Ascending aorta (tissue), 2 donors: Measurements from ENCODE around the gene TCP11L1. TPM values are rescaled to one million over a fixed set of nuclear protein-coding genes. Genes with fewer than 3 reads are reported as not detected.
A peak's percentile ranks its signal among the peaks of the same experiment; 100 is the strongest.

ENCODE experiments used
- DNase-seq, 2 donors: peaks; one replicate each; pipeline ENCODE4 v3.0.0-alpha.2; 2019; ENCODE audit warnings: low spot score in 2 of 2
- H3K27ac ChIP-seq, 2 donors: fragments of 200-600 bp; sonication (generic); one replicate each; pipeline ENCODE4 v1.5.1; 2016 to 2017; ENCODE audit warnings: mild to moderate bottlenecking in 1 of 2
- H3K27me3 ChIP-seq: fragments of 200-600 bp; sonication (generic); one replicate; pipeline ENCODE4 v1.5.1; 2017
- H3K36me3 ChIP-seq, 2 donors: fragments of 200-600 bp; sonication (generic); one replicate each; pipeline ENCODE4 v1.5.1; 2016
- H3K4me1 ChIP-seq, 2 donors: fragments of 200-600 bp; sonication (generic); one replicate each; pipeline ENCODE4 v1.5.1; 2016 to 2017; ENCODE audit warnings: mild to moderate bottlenecking in 1 of 2
- H3K4me3 ChIP-seq, 2 donors: fragments of 200-600 bp; sonication (generic); one replicate each; pipeline ENCODE4 v1.5.1; 2016 to 2017; ENCODE audit warnings: mild to moderate bottlenecking in 1 of 2
- H3K9me3 ChIP-seq, 2 donors: fragments of 200-600 bp; sonication (generic); one replicate each; pipeline ENCODE4 v1.5.1; 2016
- intact Hi-C: fragments of 100-400 bp; cut with DNase I; formaldehyde crosslinking; loops from one replicate; pipeline ENCODE4 v1.15.1; 2023
- total RNA-seq: library from RNA; depleted of rRNA; stranded (reverse); fragments of >200 nt; gene quantifications from one replicate; pipeline ENCODE4 v1.1.0, GENCODE V29; 2016
- TF ChIP-seq, protein P1 (sequence below), 3 experiments: fragments of 200-600 bp in 2 of 3; fragments of 450-650 bp in 1 of 3; sonication (generic) in 2 of 3; IDR thresholded peaks; one replicate each; pipeline ENCODE4 v1.5.1; 2016 to 2019; ENCODE audit warnings: antibody characterized with exemption in 3 of 3, mild to moderate bottlenecking in 1 of 3, moderate library complexity in 1 of 3

TCP11L1 gene
- total RNA-seq, 1 donor from 2014 or later: 33.6 TPM

DNA sequence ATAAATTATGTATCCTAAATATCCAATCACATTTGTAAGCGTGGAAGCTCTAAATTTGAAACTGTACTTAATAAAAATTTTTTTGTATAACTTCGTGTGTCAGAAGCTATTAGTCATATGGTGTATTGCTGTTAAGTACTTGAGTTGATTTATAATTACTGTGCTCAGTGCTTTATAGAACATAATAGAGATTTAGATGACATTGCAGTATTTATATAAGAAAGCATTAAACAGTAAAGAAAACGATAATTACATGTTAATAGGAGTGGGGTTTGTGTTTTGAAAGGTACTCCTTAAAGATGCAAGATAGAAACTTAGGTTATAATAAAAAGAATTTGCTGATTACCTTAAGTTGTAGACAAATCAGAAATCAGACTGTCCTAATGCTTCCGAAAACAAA lies 5.9 kb upstream of the TCP11L1 start:
- Histone ChIP-seq H3K4me1 (no peaks in the 10 kb centered on the region), H3K27ac (no peak overlapping the region), H3K27me3 (no peaks in the 10 kb centered on the region), H3K36me3 (no peaks in the 10 kb centered on the region), H3K9me3 (no peaks in the 10 kb centered on the region), H3K4me3 (no peak overlapping the region)
- intact Hi-C loops: no loop called here
- no peak for DNase-seq
- TF ChIP-seq, protein P1, sequence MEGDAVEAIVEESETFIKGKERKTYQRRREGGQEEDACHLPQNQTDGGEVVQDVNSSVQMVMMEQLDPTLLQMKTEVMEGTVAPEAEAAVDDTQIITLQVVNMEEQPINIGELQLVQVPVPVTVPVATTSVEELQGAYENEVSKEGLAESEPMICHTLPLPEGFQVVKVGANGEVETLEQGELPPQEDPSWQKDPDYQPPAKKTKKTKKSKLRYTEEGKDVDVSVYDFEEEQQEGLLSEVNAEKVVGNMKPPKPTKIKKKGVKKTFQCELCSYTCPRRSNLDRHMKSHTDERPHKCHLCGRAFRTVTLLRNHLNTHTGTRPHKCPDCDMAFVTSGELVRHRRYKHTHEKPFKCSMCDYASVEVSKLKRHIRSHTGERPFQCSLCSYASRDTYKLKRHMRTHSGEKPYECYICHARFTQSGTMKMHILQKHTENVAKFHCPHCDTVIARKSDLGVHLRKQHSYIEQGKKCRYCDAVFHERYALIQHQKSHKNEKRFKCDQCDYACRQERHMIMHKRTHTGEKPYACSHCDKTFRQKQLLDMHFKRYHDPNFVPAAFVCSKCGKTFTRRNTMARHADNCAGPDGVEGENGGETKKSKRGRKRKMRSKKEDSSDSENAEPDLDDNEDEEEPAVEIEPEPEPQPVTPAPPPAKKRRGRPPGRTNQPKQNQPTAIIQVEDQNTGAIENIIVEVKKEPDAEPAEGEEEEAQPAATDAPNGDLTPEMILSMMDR (IDR thresholded peaks at IDR 0.05): no peak

DNA sequence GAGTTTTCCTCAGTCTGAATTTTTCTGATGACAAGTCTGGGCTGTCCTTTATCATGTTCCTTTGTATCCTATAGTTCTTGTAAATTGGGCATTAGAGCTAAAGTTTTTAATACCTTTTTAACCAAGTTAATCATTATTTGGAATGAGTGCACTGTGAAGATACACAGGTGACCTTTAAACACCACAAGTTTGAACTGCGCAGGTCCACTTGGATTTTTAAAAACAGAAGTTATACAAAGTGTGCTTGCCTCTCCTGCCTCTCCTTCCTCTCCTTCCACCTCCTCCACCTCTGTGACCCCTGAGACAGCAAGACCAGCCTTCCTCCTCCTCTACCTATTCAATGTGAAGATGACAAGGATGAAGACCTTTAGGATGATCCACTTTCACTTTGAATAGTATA lies 4.4 kb upstream of the TCP11L1 start:
- no peak overlapping the region for H3K4me3 ChIP-seq
- TF ChIP-seq, protein P1 (IDR thresholded peaks at IDR 0.05): no peak
- H3K27me3 ChIP-seq: no peaks in the 10 kb centered on the region
- no peaks in the 10 kb centered on the region for H3K9me3 ChIP-seq
- no peak overlapping the region for H3K27ac ChIP-seq
- no peaks in the 10 kb centered on the region for H3K36me3 ChIP-seq
- H3K4me1 ChIP-seq: no peaks in the 10 kb centered on the region
- intact Hi-C loops: loop anchor here (5.0 kb wide), 1 partner anchor 222 kb away; the partner anchor contains the start of gene HIPK3
- no peak for DNase-seq

DNA sequence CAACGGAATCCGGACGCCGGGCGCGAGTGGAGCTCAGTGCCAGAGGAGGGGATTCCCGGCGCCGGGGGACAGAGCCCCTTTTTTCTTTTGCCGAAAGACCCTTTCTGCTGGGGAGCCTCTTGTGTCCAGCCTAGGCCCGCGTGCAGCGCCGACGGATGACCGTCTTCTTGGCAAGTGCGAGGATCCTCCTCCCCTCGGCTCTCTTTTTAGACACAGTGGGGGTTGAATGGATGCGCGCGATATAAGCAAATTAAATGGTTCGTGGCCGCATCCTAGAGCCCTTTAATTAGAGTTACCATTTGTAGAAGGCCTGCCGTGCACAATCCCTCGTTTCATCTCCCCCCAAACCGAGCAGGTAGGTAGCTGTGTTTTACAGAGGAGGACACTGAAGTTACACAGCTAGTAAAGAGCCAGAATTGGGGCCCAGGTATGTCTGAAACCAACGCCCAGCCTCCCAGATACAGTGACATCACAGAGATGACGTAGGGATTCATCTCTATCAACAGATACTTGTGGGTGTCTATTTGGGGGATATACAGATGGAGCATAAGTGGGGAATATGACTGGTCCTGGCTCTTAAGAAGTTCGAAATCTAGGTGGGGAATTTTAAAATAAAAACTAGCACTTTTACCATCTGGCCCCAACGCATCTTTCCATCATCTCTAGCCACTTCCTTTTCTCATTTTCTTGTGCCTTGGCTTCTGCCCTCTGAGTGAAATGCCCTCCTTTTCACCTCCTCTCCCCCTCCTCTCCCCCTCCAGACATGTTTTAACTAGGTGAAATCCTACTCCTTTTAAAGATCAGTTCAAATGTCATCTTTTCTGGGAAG lies 875 bp downstream of the TCP11L1 start:
- intact Hi-C loops: loop anchor here (10.0 kb wide), 1 partner anchor 145 kb away; the partner anchor contains the start of gene QSER1
- H3K27ac ChIP-seq: peak overlapping the region; percentile 97 to 99
- no peaks in the 10 kb centered on the region for H3K9me3 ChIP-seq
- peaks cover 4 to 7% of the 10 kb centered on the region in 2 donors for H3K4me1 ChIP-seq
- H3K36me3 ChIP-seq: peaks cover 15% of the 10 kb centered on the region in 2 donors
- H3K27me3 ChIP-seq: no peaks in the 10 kb centered on the region
- no peak for DNase-seq
- H3K4me3 ChIP-seq: peak overlapping the region; percentile 85 to 96
- TF ChIP-seq, protein P1 (IDR thresholded peaks at IDR 0.05): no peak

DNA sequence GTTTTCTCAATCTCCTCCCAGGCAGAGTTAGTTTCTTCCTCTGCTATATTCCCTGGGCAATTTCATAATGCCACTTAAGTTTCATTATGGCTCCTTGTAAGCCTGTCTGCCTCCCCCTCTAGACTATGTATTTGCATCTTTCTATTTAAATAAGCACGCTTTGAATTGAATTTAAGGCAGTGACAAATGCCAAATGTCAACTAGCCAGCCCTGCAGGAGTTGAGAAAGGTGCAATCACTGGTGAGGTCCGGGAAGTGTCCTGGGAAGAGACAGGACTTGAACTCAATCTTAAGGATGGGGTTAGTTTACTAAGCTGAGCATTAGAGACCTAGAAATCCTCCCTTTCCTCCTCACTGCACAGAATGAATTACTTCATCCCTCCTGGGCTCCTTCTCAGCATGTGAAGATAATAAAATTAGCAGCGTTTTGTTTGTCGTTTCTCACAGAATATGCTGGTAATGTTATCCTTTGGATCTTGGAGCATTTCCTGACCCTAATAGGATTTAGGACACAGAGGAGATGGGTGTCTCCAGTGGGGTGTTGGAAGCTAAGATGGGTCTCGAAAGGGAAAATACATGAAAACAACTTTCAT lies 1.6 kb downstream of the TCP11L1 start:
- no peak for DNase-seq
- TF ChIP-seq, protein P1 (IDR thresholded peaks at IDR 0.05): no peak
- H3K36me3 ChIP-seq: peaks cover 16 to 18% of the 10 kb centered on the region in 2 donors
- H3K4me3 ChIP-seq: peak overlapping the region; percentile 85 to 96
- intact Hi-C loops: loop anchor here (10.0 kb wide), 1 partner anchor 146 kb away; the partner anchor contains the start of gene QSER1
- H3K27ac ChIP-seq: peak overlapping the region in 1 of 2 donors; percentile 97
- H3K4me1 ChIP-seq: peaks cover 4 to 10% of the 10 kb centered on the region in 2 donors
- H3K9me3 ChIP-seq: no peaks in the 10 kb centered on the region
- H3K27me3 ChIP-seq: no peaks in the 10 kb centered on the region

DNA sequence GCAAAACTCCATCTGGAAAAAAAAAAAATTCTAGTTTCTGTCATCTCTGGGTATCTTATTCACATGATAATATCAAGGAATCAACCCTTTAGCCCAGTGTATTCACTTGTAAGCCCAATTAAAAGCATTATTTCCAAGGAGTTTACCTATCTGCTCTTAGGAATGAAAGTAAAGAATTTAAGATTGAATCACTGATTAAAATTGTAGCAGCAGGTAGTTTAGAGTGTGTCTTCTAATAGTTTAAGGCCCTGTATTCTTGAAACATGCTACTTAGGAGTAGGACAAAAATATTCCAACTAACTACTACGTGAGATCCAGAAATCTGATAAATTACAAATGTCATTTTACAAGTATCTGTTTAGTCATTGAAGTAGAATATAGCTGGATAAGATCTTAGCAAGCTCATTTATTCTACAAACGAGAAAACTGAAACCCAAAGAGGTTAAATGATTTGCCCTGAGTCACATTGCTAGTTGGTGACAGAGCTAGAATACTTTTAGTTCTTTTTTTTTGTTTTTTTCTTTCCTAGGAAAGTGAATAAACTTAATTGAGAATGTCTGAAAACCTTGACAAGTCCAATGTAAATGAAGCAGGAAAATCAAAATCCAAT lies 4.0 kb downstream of the TCP11L1 start:
- Histone ChIP-seq H3K9me3 (no peaks in the 10 kb centered on the region), H3K27ac (no peak overlapping the region), H3K4me1 (peaks cover 4 to 11% of the 10 kb centered on the region in 2 donors), H3K4me3 (no peak overlapping the region), H3K27me3 (no peaks in the 10 kb centered on the region), H3K36me3 (peaks cover 25% of the 10 kb centered on the region in 2 donors)
- intact Hi-C loops: loop anchor here (10.0 kb wide), 1 partner anchor 149 kb away; the partner anchor contains the start of gene QSER1
- no peak for DNase-seq
- TF ChIP-seq, protein P1 (IDR thresholded peaks at IDR 0.05): no peak
